Body of pancreas (tissue), 4 donors: Measurements from ENCODE around the gene DCLK2.

ENCODE experiments used
- POLR2A ChIP-seq, 3 donors: fragments of 450-650 bp; IDR thresholded peaks; one replicate each; pipeline ENCODE4 v1.6.1; 2016; ENCODE audit warnings: antibody characterized with exemption in 3 of 3, mild to moderate bottlenecking in 2 of 3
- TF ChIP-seq, protein P1 (sequence below), 7 experiments: fragments of 450-650 bp in 4 of 7; fragments of 200-600 bp in 3 of 7; sonication (generic) in 3 of 7; IDR thresholded peaks; one replicate each; pipeline ENCODE4 v1.5.1; 2016 to 2019; ENCODE audit warnings: antibody characterized with exemption in 7 of 7

DNA sequence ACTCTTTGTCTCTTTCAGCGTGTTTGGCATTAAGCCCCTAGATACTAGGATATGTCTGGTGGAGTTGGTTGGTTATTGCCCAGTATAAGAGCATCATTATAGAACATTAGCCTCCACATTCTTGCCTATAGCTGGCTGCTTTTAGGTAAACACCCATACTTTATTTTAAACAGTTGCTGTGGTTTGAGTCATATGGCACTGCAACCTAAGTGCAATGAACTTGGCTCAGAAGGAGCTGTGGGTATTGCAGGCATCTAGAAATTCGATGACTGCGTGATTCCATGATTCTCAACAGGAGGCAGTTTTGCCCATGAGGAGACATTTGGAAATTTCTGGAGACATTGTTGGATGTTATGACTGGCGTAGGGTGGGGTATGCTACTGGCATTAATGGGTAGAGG lies 49.5 kb downstream of the DCLK2 start:
- TF ChIP-seq, protein P1, sequence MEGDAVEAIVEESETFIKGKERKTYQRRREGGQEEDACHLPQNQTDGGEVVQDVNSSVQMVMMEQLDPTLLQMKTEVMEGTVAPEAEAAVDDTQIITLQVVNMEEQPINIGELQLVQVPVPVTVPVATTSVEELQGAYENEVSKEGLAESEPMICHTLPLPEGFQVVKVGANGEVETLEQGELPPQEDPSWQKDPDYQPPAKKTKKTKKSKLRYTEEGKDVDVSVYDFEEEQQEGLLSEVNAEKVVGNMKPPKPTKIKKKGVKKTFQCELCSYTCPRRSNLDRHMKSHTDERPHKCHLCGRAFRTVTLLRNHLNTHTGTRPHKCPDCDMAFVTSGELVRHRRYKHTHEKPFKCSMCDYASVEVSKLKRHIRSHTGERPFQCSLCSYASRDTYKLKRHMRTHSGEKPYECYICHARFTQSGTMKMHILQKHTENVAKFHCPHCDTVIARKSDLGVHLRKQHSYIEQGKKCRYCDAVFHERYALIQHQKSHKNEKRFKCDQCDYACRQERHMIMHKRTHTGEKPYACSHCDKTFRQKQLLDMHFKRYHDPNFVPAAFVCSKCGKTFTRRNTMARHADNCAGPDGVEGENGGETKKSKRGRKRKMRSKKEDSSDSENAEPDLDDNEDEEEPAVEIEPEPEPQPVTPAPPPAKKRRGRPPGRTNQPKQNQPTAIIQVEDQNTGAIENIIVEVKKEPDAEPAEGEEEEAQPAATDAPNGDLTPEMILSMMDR (IDR thresholded peaks at IDR 0.05), result no peak
- no peak for TF ChIP-seq POLR2A (IDR thresholded peaks at IDR 0.05)
